ENCODE data around the gene SPAST. TPM values are rescaled to one million over a fixed set of nuclear protein-coding genes. Genes with fewer than 3 reads are reported as not detected.
"Not testable (repeated sequence)": the region's sequence is repeated elsewhere in the genome, so short reads cannot be mapped to it uniquely, and the experiment has no call there.

SPAST gene
- total RNA-seq, 1 experiment from 2014 or later: 32.8 TPM

- Histone ChIP-seq H2BK20ac (ENCODE audit: low read depth, low read length, poor library complexity, severe bottlenecking) (no peak overlapping the region), H2BK120ac (ENCODE audit: low read depth, low read length, poor library complexity, severe bottlenecking) (no peak overlapping the region), H3K23me2 (ENCODE audit: insufficient read length, low read depth, low read length, poor library complexity, severe bottlenecking) (no peaks in the 10 kb centered on the region), H3T11ph (ENCODE audit: low read length) (no peak overlapping the region), H2BK15ac (ENCODE audit: low read depth, low read length) (no peak overlapping the region), H3K4me1 (ENCODE audit: insufficient read depth, low read length) (no peaks in the 10 kb centered on the region), H2BK12ac (ENCODE audit: insufficient read length, low read depth, low read length) (no peak overlapping the region), H3K4me2 (ENCODE audit: insufficient read depth, insufficient read length, low read length) (no peak overlapping the region), H4K5ac (ENCODE audit: insufficient read length, low read depth, low read length) (no peak overlapping the region), H3K56ac (ENCODE audit: insufficient read length, low read depth, low read length) (no peak overlapping the region), H2AK5ac (ENCODE audit: insufficient read length, low read length) (no peak overlapping the region), H3K9me3 (ENCODE audit: control insufficient read depth, low read depth, low read length) (no peaks in the 10 kb centered on the region), H3K27me3 (ENCODE audit: insufficient read depth, low read length) (no peaks in the 10 kb centered on the region), H3K18ac (ENCODE audit: insufficient read length, low read depth, low read length) (no peak overlapping the region), H3K79me1 (ENCODE audit: insufficient read depth, low read depth, low read length, poor library complexity, severe bottlenecking) (no peaks in the 10 kb centered on the region), H2BK5ac (ENCODE audit: insufficient read length, low read length) (no peak overlapping the region), H3K23ac (ENCODE audit: insufficient read length, low read depth, low read length) (no peak overlapping the region), H4K20me1 (ENCODE audit: control insufficient read depth, insufficient read depth, insufficient read length) (no peaks in the 10 kb centered on the region), H4K91ac (ENCODE audit: insufficient read length, low read depth, low read length) (no peak overlapping the region), H3K79me2 (ENCODE audit: insufficient read depth, low read length) (no peaks in the 10 kb centered on the region), H3K9ac (ENCODE audit: extremely low read depth, insufficient read length, low read length) (no peak overlapping the region), H3K14ac (ENCODE audit: insufficient read depth, low read length) (no peak overlapping the region), H3K27ac (ENCODE audit: insufficient read length, low read depth, low read length) (no peak overlapping the region), H3K4ac (ENCODE audit: low read depth, low read length) (no peak overlapping the region), H2AFZ (ENCODE audit: low read length) (no peak overlapping the region), H4K8ac (replicated peaks; ENCODE audit: insufficient read length, low read depth, low read length) (no peak overlapping the region)
- no CpG with 5 or more reads among the region's 11 CpGs for WGBS (ENCODE audit: extremely low coverage, insufficient read length, low lambda C conversion rate)
- H3K36me3 Mint-ChIP-seq (ENCODE audit: insufficient read depth in 1 of 3, low read depth in 3 of 3): no peaks in the 10 kb centered on the region
- H3K4me3 Mint-ChIP-seq: no peak overlapping the region
- H3K27ac Mint-ChIP-seq: no peak overlapping the region
- TF ChIP-seq, protein P1, sequence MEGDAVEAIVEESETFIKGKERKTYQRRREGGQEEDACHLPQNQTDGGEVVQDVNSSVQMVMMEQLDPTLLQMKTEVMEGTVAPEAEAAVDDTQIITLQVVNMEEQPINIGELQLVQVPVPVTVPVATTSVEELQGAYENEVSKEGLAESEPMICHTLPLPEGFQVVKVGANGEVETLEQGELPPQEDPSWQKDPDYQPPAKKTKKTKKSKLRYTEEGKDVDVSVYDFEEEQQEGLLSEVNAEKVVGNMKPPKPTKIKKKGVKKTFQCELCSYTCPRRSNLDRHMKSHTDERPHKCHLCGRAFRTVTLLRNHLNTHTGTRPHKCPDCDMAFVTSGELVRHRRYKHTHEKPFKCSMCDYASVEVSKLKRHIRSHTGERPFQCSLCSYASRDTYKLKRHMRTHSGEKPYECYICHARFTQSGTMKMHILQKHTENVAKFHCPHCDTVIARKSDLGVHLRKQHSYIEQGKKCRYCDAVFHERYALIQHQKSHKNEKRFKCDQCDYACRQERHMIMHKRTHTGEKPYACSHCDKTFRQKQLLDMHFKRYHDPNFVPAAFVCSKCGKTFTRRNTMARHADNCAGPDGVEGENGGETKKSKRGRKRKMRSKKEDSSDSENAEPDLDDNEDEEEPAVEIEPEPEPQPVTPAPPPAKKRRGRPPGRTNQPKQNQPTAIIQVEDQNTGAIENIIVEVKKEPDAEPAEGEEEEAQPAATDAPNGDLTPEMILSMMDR (conservative IDR thresholded peaks at IDR 0.05): no peak
- no peaks in the 10 kb centered on the region for H3K4me1 Mint-ChIP-seq
- H3K9me3 Mint-ChIP-seq: no peaks in the 10 kb centered on the region
- H3K27me3 Mint-ChIP-seq (ENCODE audit: low read depth): no peaks in the 10 kb centered on the region
- DNase-seq: no peak
These were observed 11.4 kb upstream of the SPAST start for GRCh38 chr2:32051836-32052439.

GRCh38 chr2:32054583-32054982 is 8.8 kb upstream of the SPAST start:
- not testable (repeated sequence) for H4K5ac ChIP-seq (ENCODE audit: insufficient read length, low read depth, low read length); H2BK120ac ChIP-seq (ENCODE audit: low read depth, low read length, poor library complexity, severe bottlenecking); H3K23me2 ChIP-seq (ENCODE audit: insufficient read length, low read depth, low read length, poor library complexity, severe bottlenecking); H3K27me3 ChIP-seq (ENCODE audit: insufficient read depth, low read length); H3K27ac ChIP-seq (ENCODE audit: insufficient read length, low read depth, low read length); H3K9ac ChIP-seq (ENCODE audit: extremely low read depth, insufficient read length, low read length); H3K23ac ChIP-seq (ENCODE audit: insufficient read length, low read depth, low read length); H3K27me3 Mint-ChIP-seq (ENCODE audit: low read depth); H3K9me3 ChIP-seq (ENCODE audit: control insufficient read depth, low read depth, low read length); H3K27ac Mint-ChIP-seq; H3K18ac ChIP-seq (ENCODE audit: insufficient read length, low read depth, low read length); H4K91ac ChIP-seq (ENCODE audit: insufficient read length, low read depth, low read length); H3K4me3 Mint-ChIP-seq; H2AFZ ChIP-seq (ENCODE audit: low read length); H3K4ac ChIP-seq (ENCODE audit: low read depth, low read length); H3K4me1 Mint-ChIP-seq; H3K79me2 ChIP-seq (ENCODE audit: insufficient read depth, low read length); DNase-seq; H2BK5ac ChIP-seq (ENCODE audit: insufficient read length, low read length); H3K4me1 ChIP-seq (ENCODE audit: insufficient read depth, low read length); H3T11ph ChIP-seq (ENCODE audit: low read length); H2BK12ac ChIP-seq (ENCODE audit: insufficient read length, low read depth, low read length); H3K9me3 Mint-ChIP-seq; H3K56ac ChIP-seq (ENCODE audit: insufficient read length, low read depth, low read length); H3K14ac ChIP-seq (ENCODE audit: insufficient read depth, low read length); H3K36me3 Mint-ChIP-seq (ENCODE audit: insufficient read depth in 1 of 3, low read depth in 3 of 3); H2AK5ac ChIP-seq (ENCODE audit: insufficient read length, low read length); H4K8ac ChIP-seq (replicated peaks; ENCODE audit: insufficient read length, low read depth, low read length); H3K4me2 ChIP-seq (ENCODE audit: insufficient read depth, insufficient read length, low read length); H2BK15ac ChIP-seq (ENCODE audit: low read depth, low read length); H2BK20ac ChIP-seq (ENCODE audit: low read depth, low read length, poor library complexity, severe bottlenecking); H4K20me1 ChIP-seq (ENCODE audit: control insufficient read depth, insufficient read depth, insufficient read length); H3K79me1 ChIP-seq (ENCODE audit: insufficient read depth, low read depth, low read length, poor library complexity, severe bottlenecking)
- WGBS (ENCODE audit: extremely low coverage, insufficient read length, low lambda C conversion rate): no CpG with 5 or more reads among the region's 3 CpGs

Measured in H9 (cell line).